GM18907 (cell line): ENCODE measurements around the gene CDH13.

Source experiments
- ATAC-seq: cut with Tn5 transposase; IDR thresholded peaks from one replicate; pipeline ENCODE4 v1.9.1; 2021; ENCODE audit warnings: mild to moderate bottlenecking, moderate library complexity; ENCODE audit not compliant: unreplicated experiment

The CDH13 gene

GRCh38 chr16:83363521-83363920 is 736.8 kb downstream of the CDH13 start:
- no peak for ATAC-seq

- ATAC-seq, result no peak
Observed at GRCh38 chr16:83365166-83365565, 738.4 kb downstream of the CDH13 start.

GRCh38 chr16:83366228-83366627 is 739.5 kb downstream of the CDH13 start:
- ATAC-seq, result no peak

GRCh38 chr16:83374979-83375378 is 748.2 kb downstream of the CDH13 start:
- no peak for ATAC-seq

- ATAC-seq, result no peak
Observed at GRCh38 chr16:83389751-83390150, 763.0 kb downstream of the CDH13 start.

GRCh38 chr16:83390759-83391158 is 764.0 kb downstream of the CDH13 start:
- ATAC-seq, result no peak

- no peak for ATAC-seq
Observed at GRCh38 chr16:83392743-83393142, 766.0 kb downstream of the CDH13 start.

- ATAC-seq, result no peak
Observed at GRCh38 chr16:83393196-83393981, 766.6 kb downstream of the CDH13 start.

GRCh38 chr16:83397601-83398291 is 771.0 kb downstream of the CDH13 start:
- no peak for ATAC-seq

GRCh38 chr16:83400234-83400633 is 773.5 kb downstream of the CDH13 start:
- no peak for ATAC-seq

- ATAC-seq, result no peak
Observed at GRCh38 chr16:83402160-83402814, 775.5 kb downstream of the CDH13 start.

- ATAC-seq, result no peak
Observed at GRCh38 chr16:83402967-83403366, 776.2 kb downstream of the CDH13 start.

GRCh38 chr16:83403761-83404160 is 777.0 kb downstream of the CDH13 start:
- ATAC-seq, result no peak

- no peak for ATAC-seq
Observed at GRCh38 chr16:83404261-83404660, 777.5 kb downstream of the CDH13 start.

GRCh38 chr16:83407928-83408327 is 781.2 kb downstream of the CDH13 start:
- ATAC-seq, result no peak

- ATAC-seq, result no peak
Observed at GRCh38 chr16:83409347-83409746, 782.6 kb downstream of the CDH13 start.

GRCh38 chr16:83418565-83418964 is 791.8 kb downstream of the CDH13 start:
- no peak for ATAC-seq

- ATAC-seq, result no peak
Observed at GRCh38 chr16:83420206-83420760, 793.5 kb downstream of the CDH13 start.

GRCh38 chr16:83433201-83433600 is 806.4 kb downstream of the CDH13 start:
- ATAC-seq, result no peak

- ATAC-seq, result no peak
Observed at GRCh38 chr16:83437036-83437435, 810.3 kb downstream of the CDH13 start.

- ATAC-seq, result no peak
Observed at GRCh38 chr16:83438326-83438725, 811.6 kb downstream of the CDH13 start.

- ATAC-seq, result no peak
Observed at GRCh38 chr16:83439412-83439811, 812.6 kb downstream of the CDH13 start.
